K562 (cell line): ENCODE data around the gene SLC2A4. TPM values are rescaled to one million over a fixed set of nuclear protein-coding genes. Genes with fewer than 3 reads are reported as not detected.

Experiments
- AFF4 ChIP-seq: sonication (generic); formaldehyde crosslinking; IDR thresholded peaks from 2 replicates; pipeline ENCODE4 v1.8.0; 2023; ENCODE audit warnings: mild to moderate bottlenecking, missing genetic modification reagents
- ARHGAP35 ChIP-seq: fragments of 450-650 bp; IDR thresholded peaks from 2 replicates; pipeline ENCODE4 v1.6.1; 2018; ENCODE audit not compliant: partially characterized antibody
- BHLHE40 ChIP-seq: IDR thresholded peaks from 2 replicates; pipeline ENCODE4 v1.6.1; 2011; ENCODE audit warnings: low read length, improper control_type of control experiment
- CBFB ChIP-seq: sonication (generic); formaldehyde crosslinking; IDR thresholded peaks from 2 replicates; pipeline ENCODE4 v1.4.0; 2020; ENCODE audit warnings: mild to moderate bottlenecking, missing genetic modification reagents
- CBX5 ChIP-seq: IDR thresholded peaks from 2 replicates; pipeline ENCODE4 v1.6.1; 2014; ENCODE audit warnings: low read depth, borderline replicate concordance
- CSDE1 ChIP-seq, 2 experiments: fragments of 450-650 bp; IDR thresholded peaks; 2 replicates each; pipeline ENCODE4 v1.6.1; 2016; ENCODE audit warnings: mild to moderate bottlenecking in 1 of 2
- DNMT1 ChIP-seq: fragments of 450-650 bp; IDR thresholded peaks from 2 replicates; pipeline ENCODE4 v1.6.1; 2016; ENCODE audit warnings: antibody characterized with exemption, mild to moderate bottlenecking
- GATA2 ChIP-seq: sonication (generic); formaldehyde crosslinking; IDR thresholded peaks from 2 replicates; pipeline ENCODE4 v1.4.0; 2020; ENCODE audit warnings: mild to moderate bottlenecking, missing genetic modification reagents
- NCOR1 ChIP-seq: fragments of 450-650 bp; IDR thresholded peaks from 2 replicates; pipeline ENCODE4 v1.6.1; 2016; ENCODE audit warnings: mild to moderate bottlenecking, moderate library complexity
- NFXL1 ChIP-seq: fragments of 450-650 bp; formaldehyde crosslinking; IDR thresholded peaks from 2 replicates; pipeline ENCODE4 v1.4.0; 2021; ENCODE audit warnings: mild to moderate bottlenecking
- NR2C2 ChIP-seq, 2 experiments: fragments of 200-800 bp in 1 of 2; sonication (Bioruptor generic) in 1 of 2; sonication (generic) in 1 of 2; formaldehyde crosslinking in 1 of 2; IDR thresholded peaks; 2 replicates each; pipeline versions ENCODE4 v1.6.1 to v1.8.0; 2016 to 2022; ENCODE audit warnings: mild to moderate bottlenecking in 1 of 2, missing compliant biosample characterization in 1 of 2, missing genetic modification characterization in 1 of 2, missing genetic modification reagents in 1 of 2
- PHF21A ChIP-seq: fragments of 450-650 bp; IDR thresholded peaks from 2 replicates; pipeline ENCODE4 v1.6.1; 2017; ENCODE audit warnings: low read depth, borderline replicate concordance
- PPARD ChIP-seq: fragments of 250-450 bp; sonication (Bioruptor Pico); IDR thresholded peaks from 2 replicates; pipeline ENCODE4 v1.8.0; 2022; ENCODE audit warnings: inconsistent platforms, mild to moderate bottlenecking, moderate library complexity
- SMARCC2 ChIP-seq: fragments of 450-650 bp; IDR thresholded peaks from 2 replicates; pipeline ENCODE4 v1.6.1; 2017; ENCODE audit warnings: antibody characterized with exemption, moderate library complexity, mild to moderate bottlenecking, low read depth
- SMC3 ChIP-seq: conservative IDR thresholded peaks from 2 replicates; pipeline ENCODE4 v1.6.1; 2011; ENCODE audit warnings: low read depth, low read length, improper control_type of control experiment; ENCODE audit not compliant: insufficient read depth
- ZBED1 ChIP-seq: IDR thresholded peaks from 2 replicates; pipeline ENCODE4 v1.6.1; 2014
- polyA plus RNA-seq, 8 experiments: library from polyadenylated mRNA; depleted of rRNA in 4 of 8; stranded (reverse) in 5 of 8; unstranded in 3 of 8; fragments of >200 nt; fragmentation: Nextera tagmentation in 2 of 8; fragmentation: Illumina TruSeq in 1 of 8; extraction: Ambion mirVana in 2 of 8; extraction: Trizol in 1 of 8; gene quantifications; 2 replicates each; pipeline versions ENCODE4 v1.2.1 to v1.2.3, GENCODE V29; 2011 to 2014; ENCODE audit warnings: inconsistent platforms in 1 of 8, missing spikeins in 1 of 8
- total RNA-seq, 7 experiments: library from RNA; depleted of rRNA in 6 of 7; stranded (reverse); fragments of >200 nt in 6 of 7; fragmentation: Illumina TruSeq in 2 of 7; extraction: Trizol in 2 of 7; gene quantifications; 2 replicates each; pipeline versions ENCODE4 v1.2.1 to v1.2.3, GENCODE V29; 2011 to 2021; ENCODE audit warnings: low replicate concordance in 1 of 7
- TF ChIP-seq, protein P1 (sequence below): fragments of 450-650 bp; IDR thresholded peaks from one replicate; pipeline ENCODE4 v1.6.1; 2018; ENCODE audit warnings: mild to moderate bottlenecking, moderate library complexity; ENCODE audit not compliant: partially characterized antibody
- TF ChIP-seq, protein P2 (sequence below): fragments of 450-650 bp; IDR thresholded peaks from 2 replicates; pipeline ENCODE4 v1.6.1; 2014; ENCODE audit warnings: low read depth, mild to moderate bottlenecking, moderate library complexity, borderline replicate concordance
- TF ChIP-seq, protein P3 (sequence below): IDR thresholded peaks from 2 replicates; pipeline ENCODE4 v1.6.1; 2011; ENCODE audit not compliant: insufficient read length; ENCODE audit errors: extremely low read depth
- TF ChIP-seq, protein P4 (sequence below): fragments of 450-650 bp; conservative IDR thresholded peaks from 2 replicates; pipeline ENCODE4 v1.6.1; 2016; ENCODE audit warnings: missing genetic modification characterization, low read depth, mild to moderate bottlenecking, missing compliant biosample characterization, moderate library complexity

SLC2A4 gene
- total and polyA plus RNA-seq, 9 of the 15 experiments (the other 6 are each of a cell fraction or from before 2014, with no cell fraction given): 0.74 to 3.5 (median 1.6) TPM

DNA sequence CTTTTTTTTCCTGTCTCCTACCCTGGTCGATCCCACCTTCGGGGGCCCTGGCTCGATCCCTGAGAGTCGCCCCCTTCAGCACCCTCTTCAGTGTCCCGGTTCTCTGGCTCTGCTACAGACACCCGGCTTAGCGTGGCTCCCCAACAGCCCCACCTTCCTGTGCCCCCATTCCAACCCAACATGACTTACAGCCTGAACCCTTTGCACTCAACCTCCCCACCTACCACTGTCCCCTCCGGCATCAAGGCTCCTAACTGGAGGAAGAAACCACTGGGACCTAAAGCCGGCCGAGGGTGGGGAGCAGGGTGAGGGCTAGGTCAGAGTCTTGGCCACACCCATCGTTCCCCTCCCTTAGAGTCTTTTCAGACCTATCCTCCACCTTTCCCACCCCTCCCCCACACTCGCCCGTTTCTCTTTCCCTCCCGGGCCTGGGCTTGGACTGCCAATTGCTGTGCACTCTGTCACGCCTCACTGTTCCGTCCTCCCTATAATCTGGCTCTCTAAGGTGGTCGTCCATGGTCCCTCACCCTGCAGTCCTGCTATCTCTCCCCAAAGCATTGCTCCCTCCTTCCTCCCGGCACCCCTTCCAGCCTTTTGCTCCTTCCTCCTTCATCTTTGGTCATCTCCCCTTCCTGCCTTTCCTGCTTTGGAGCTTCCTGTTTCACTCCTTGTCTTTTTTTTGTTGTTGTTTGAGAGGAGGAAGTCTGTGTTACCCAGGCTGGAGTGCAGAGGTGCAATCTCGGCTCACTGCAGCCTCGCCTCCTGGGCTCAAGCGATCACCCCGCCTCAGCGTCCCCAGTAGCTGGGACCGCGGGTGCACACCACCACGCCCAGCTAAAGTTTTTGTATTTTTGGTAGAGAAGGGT lies 18.4 kb upstream of the SLC2A4 start (continued):
- TF ChIP-seq AFF4 (CRISPR knock-in tag): no peak
- TF ChIP-seq SMARCC2: no peak
- TF ChIP-seq CBX5: no peak
- TF ChIP-seq NFXL1 (CRISPR knock-in tag): no peak
- TF ChIP-seq DNMT1: no peak
- TF ChIP-seq CBFB (CRISPR knock-in tag): no peak
- TF ChIP-seq, protein P1, sequence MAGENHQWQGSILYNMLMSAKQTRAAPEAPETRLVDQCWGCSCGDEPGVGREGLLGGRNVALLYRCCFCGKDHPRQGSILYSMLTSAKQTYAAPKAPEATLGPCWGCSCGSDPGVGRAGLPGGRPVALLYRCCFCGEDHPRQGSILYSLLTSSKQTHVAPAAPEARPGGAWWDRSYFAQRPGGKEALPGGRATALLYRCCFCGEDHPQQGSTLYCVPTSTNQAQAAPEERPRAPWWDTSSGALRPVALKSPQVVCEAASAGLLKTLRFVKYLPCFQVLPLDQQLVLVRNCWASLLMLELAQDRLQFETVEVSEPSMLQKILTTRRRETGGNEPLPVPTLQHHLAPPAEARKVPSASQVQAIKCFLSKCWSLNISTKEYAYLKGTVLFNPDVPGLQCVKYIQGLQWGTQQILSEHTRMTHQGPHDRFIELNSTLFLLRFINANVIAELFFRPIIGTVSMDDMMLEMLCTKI: no peak
- no peak for TF ChIP-seq ARHGAP35
- no peak for TF ChIP-seq NCOR1
- TF ChIP-seq ZBED1: no peak
- TF ChIP-seq SMC3: no peak
- TF ChIP-seq PHF21A: no peak
- TF ChIP-seq BHLHE40: no peak
- TF ChIP-seq GATA2 (CRISPR knock-in tag): no peak
- TF ChIP-seq, protein P2, sequence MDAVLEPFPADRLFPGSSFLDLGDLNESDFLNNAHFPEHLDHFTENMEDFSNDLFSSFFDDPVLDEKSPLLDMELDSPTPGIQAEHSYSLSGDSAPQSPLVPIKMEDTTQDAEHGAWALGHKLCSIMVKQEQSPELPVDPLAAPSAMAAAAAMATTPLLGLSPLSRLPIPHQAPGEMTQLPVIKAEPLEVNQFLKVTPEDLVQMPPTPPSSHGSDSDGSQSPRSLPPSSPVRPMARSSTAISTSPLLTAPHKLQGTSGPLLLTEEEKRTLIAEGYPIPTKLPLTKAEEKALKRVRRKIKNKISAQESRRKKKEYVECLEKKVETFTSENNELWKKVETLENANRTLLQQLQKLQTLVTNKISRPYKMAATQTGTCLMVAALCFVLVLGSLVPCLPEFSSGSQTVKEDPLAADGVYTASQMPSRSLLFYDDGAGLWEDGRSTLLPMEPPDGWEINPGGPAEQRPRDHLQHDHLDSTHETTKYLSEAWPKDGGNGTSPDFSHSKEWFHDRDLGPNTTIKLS: no peak
- TF ChIP-seq, protein P3, sequence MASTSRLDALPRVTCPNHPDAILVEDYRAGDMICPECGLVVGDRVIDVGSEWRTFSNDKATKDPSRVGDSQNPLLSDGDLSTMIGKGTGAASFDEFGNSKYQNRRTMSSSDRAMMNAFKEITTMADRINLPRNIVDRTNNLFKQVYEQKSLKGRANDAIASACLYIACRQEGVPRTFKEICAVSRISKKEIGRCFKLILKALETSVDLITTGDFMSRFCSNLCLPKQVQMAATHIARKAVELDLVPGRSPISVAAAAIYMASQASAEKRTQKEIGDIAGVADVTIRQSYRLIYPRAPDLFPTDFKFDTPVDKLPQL: no peak
- no peak for TF ChIP-seq NR2C2 (CRISPR knock-in tag; IDR thresholded peaks at IDR 0.05)
- 0 out of 2 replicates have a peak, but pooled peaks have one; percentile 0 for TF ChIP-seq NR2C2 (tag; IDR thresholded peaks at IDR 0.05)
- TF ChIP-seq PPARD: no peak
- TF ChIP-seq, protein P4, sequence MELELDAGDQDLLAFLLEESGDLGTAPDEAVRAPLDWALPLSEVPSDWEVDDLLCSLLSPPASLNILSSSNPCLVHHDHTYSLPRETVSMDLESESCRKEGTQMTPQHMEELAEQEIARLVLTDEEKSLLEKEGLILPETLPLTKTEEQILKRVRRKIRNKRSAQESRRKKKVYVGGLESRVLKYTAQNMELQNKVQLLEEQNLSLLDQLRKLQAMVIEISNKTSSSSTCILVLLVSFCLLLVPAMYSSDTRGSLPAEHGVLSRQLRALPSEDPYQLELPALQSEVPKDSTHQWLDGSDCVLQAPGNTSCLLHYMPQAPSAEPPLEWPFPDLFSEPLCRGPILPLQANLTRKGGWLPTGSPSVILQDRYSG: no peak
- no peak for TF ChIP-seq CSDE1 (IDR thresholded peaks at IDR 0.05)
